Pancreas (tissue), 10 donors: ENCODE data around the gene EPHA6. TPM values are rescaled to one million over a fixed set of nuclear protein-coding genes. Genes with fewer than 3 reads are reported as not detected.
A peak's percentile ranks its signal among the peaks of the same experiment; 100 is the strongest.

ENCODE experiments used
- ATAC-seq, 4 donors: fragments of 200-7000 bp; cut with Tn5 transposase; one replicate each; pipeline versions ENCODE4 v1.8.0 to v1.9.1; 2020; ENCODE audit warnings: mild to moderate bottlenecking in 4 of 4, moderate library complexity in 4 of 4
- DNase-seq, 6 donors: peaks; one replicate each; pipeline ENCODE4 v3.0.0-alpha.2; 2020
- FAIRE-seq: peaks from 2 replicates; lab custom pipeline; 2012; peaks lifted over from hg19 to GRCh38; lab: Jason Lieb, UNC
- H3K27ac ChIP-seq, 4 donors: fragments of 200-600 bp; sonication (generic); 1 replicate in 3 of 4; 2 replicates in 1 of 4; pipeline versions ENCODE4 v1.5.0 to v1.8.0; 2020
- H3K27me3 ChIP-seq, 4 donors: fragments of 200-600 bp; one replicate each; pipeline ENCODE4 v1.8.0; 2021
- H3K36me3 ChIP-seq, 3 donors: fragments of 200-600 bp; sonication (generic) in 1 of 3; one replicate each; pipeline versions ENCODE4 v1.5.0 to v1.8.0; 2020 to 2021
- H3K4me1 ChIP-seq, 3 donors: fragments of 200-600 bp; one replicate each; pipeline ENCODE4 v1.8.0; 2021
- H3K4me3 ChIP-seq, 4 donors: fragments of 200-600 bp; sonication (generic) in 2 of 4; one replicate each; pipeline versions ENCODE4 v1.5.0 to v1.8.0; 2020 to 2021
- H3K9me3 ChIP-seq, 4 donors: fragments of 200-600 bp; one replicate each; pipeline ENCODE4 v1.8.0; 2021
- WGBS, 2 donors: extraction: QIAGEN DNeasy Blood & Tissue Kit; methylation state at CpG; one replicate each; pipeline ENCODE4 v1.1.7; 2013; 5-methylcytosine and 5-hydroxymethylcytosine counted together
- intact Hi-C, 3 donors: fragments of 100-400 bp; cut with DNase I; formaldehyde crosslinking; loops; one replicate each; pipeline versions ENCODE4 v1.11.1 to v1.14.2; 2022
- polyA plus RNA-seq, 2 donors: library from polyadenylated mRNA; stranded (reverse); fragments of 200-250 nt; gene quantifications; one replicate each; pipeline ENCODE4 v1.2.3, GENCODE V29; 2013
- total RNA-seq, 6 donors: library from RNA; stranded (reverse); fragmentation: NEBNext Ultra II Directional in 4 of 6; extraction: Animal tissue kit (Norgen Biotek cat#: 25700) in 4 of 6; gene quantifications; one replicate each; pipeline versions ENCODE4 v1.2.1 to v1.2.4, GENCODE V29; 2021 to 2023
- TF ChIP-seq, protein P1 (sequence below), 4 donors: fragments of 200-600 bp; sonication (generic) in 3 of 4; IDR thresholded peaks; one replicate each; pipeline versions ENCODE4 v1.5.0 to v1.8.0; 2021; ENCODE audit warnings: antibody characterized with exemption in 4 of 4
- donor health status: healthy with polysubstance abuse.
- donor health status: DM: no; HTN: no; CAD: no; lungs with moderate emphysema.
- donor health status: DM: no; HTN: no; CAD: no.
- donor health status: control.
- donor health status: control.
- donor health status: Bipolar disorder and iron deficiency.
- donor health status: DM: yes; HTN: yes; CAD: no.
- donor health status: DM: no; HTN: no; CAD: no.
- donor health status: DM: no; HTN: no; CAD: no.
- donor health status: DM: yes; HTN: yes; CAD: no.

Gene EPHA6
- total and polyA plus RNA-seq, 8 donors: 0.15 to 1.1 (median 0.57) TPM

DNA sequence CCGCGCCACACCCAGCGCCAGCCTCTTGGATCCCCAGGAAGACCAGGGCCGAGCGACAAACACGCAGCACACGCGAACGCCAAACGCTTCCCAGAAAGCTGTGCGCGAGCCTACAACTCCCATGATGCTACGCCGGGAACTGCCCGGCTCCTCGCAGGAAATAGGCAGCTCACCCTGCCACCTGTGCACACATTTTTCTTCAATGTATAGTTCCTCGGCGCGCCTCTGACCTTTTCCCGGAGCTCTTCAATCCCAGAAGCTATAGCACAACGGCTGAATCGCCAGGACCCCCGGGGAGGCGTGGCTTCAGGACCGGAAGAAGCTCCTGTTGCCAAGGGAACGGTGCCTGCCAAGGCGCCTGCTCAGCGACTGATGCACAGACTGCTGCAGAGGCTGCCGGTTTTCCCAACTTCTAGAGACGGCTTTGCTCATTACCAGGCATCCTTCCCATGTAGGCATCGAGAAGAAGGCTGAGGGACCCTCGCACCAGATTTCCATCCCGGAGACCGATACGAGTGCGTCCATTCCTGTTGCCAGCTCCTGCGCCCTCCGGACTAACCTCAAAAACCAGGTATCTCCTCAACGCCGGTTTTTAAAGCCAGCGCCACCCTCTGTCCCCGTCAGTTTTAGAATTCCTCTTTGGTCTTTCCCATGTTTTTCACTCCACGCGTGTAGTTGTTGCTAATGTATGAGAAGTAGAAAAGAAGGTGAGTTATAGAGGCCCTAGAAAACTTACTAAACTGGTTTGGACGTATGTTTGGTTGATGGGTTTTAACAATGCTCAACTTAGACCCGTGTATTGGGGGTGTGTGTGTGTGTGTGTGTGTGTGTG is 950.2 kb downstream of the EPHA6 start, which contains the start of gene ARL6:
Gene ARL6, plus strand, starts transcription at position 352 of the 832 bp plus-strand sequence. CDS start 3,350 bp downstream, outside the sequence.
- Histone ChIP-seq H3K27me3 (no peaks in the 10 kb centered on the region), H3K4me3 (peak within 1 kb of the TSS; percentile 59 to 81 (median 68)), H3K9me3 (no peaks in the 10 kb centered on the region), H3K27ac (peak within 1 kb of the TSS; percentile 29 to 74 (median 54)), H3K36me3 (no peaks in the 10 kb centered on the region), H3K4me1 (peaks cover 9 to 27% (median 13%) of the 10 kb centered on the region in 3 donors)
- intact Hi-C loops: no loop called here
- TF ChIP-seq, protein P1, sequence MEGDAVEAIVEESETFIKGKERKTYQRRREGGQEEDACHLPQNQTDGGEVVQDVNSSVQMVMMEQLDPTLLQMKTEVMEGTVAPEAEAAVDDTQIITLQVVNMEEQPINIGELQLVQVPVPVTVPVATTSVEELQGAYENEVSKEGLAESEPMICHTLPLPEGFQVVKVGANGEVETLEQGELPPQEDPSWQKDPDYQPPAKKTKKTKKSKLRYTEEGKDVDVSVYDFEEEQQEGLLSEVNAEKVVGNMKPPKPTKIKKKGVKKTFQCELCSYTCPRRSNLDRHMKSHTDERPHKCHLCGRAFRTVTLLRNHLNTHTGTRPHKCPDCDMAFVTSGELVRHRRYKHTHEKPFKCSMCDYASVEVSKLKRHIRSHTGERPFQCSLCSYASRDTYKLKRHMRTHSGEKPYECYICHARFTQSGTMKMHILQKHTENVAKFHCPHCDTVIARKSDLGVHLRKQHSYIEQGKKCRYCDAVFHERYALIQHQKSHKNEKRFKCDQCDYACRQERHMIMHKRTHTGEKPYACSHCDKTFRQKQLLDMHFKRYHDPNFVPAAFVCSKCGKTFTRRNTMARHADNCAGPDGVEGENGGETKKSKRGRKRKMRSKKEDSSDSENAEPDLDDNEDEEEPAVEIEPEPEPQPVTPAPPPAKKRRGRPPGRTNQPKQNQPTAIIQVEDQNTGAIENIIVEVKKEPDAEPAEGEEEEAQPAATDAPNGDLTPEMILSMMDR (IDR thresholded peaks at IDR 0.05): no peak
- FAIRE-seq (no peak), DNase-seq (peak; percentile 74 to 92 (median 83)), ATAC-seq (peak; percentile 96 to 98 (median 97))
- 0 to 1% methylated on average over 45 to 46 of the region's 46 CpGs for WGBS, 2 donors

DNA sequence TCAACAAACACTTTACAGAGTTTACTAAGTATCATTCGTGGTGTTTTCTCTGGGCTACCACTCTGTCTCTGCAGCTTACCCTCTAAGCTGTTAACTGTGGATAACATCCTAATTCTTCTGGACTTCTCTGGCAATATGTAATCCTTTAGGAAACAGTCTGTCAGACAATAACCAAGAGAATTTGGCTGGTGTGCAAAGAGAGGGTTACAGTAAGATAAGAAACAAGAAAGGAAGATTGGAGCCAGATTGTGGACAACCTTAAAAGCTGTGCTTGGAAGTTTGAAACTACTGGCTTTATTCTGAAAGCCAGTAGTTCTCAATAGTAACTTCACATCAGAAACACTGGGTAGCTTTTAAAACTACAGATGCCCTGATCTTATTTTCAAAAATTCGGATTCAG is 950.9 kb downstream of the EPHA6 start:
- intact Hi-C loops: no loop called here
- TF ChIP-seq, protein P1 (IDR thresholded peaks at IDR 0.05): no peak
- Histone ChIP-seq H3K4me1 (peaks cover 9 to 27% (median 13%) of the 10 kb centered on the region in 3 donors), H3K27me3 (no peaks in the 10 kb centered on the region), H3K27ac (no peak overlapping the region), H3K36me3 (no peaks in the 10 kb centered on the region), H3K9me3 (no peaks in the 10 kb centered on the region), H3K4me3 (peak overlapping the region in 1 of 4 donors; percentile 81)
- 6 to 9% methylated on average over 2 of the region's 2 CpGs for WGBS, 2 donors
- no peak for FAIRE-seq
- DNase-seq: no peak
- ATAC-seq: no peak

DNA sequence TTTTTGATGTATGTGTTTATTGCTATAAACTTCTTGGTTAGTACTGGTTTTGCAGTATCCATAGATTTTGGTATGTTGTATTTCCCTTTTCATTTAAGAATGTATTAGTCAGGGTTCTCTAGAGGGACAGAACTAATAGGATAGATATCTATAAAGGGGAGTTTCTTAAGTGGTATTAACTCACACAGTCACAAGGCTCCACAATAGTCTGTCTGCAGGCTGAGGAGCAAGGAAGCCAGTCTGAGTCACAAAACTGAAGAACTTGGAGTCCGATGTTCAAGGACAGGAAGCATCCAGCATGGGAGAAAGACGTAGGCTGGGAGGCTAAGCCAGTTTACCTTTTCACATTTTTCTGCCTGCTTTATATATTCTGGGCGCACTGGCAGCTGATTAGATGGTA is 958.5 kb downstream of the EPHA6 start:
- H3K27ac ChIP-seq: no peak overlapping the region
- ATAC-seq (no peak), FAIRE-seq (no peak), DNase-seq (no peak)
- TF ChIP-seq, protein P1 (IDR thresholded peaks at IDR 0.05): no peak
- peaks cover 0 to 11% (median 0%) of the 10 kb centered on the region in 3 donors for H3K4me1 ChIP-seq
- no peaks in the 10 kb centered on the region for H3K27me3 ChIP-seq
- H3K9me3 ChIP-seq: no peaks in the 10 kb centered on the region
- intact Hi-C loops: loop anchor here in 1 of 3 donors (10.0 kb wide), 1 partner anchor 1792 kb away; no protein-coding TSS in a partner anchor
- WGBS, 2 donors: 83 to 91% methylated on average over 3 of the region's 3 CpGs
- H3K36me3 ChIP-seq: no peaks in the 10 kb centered on the region
- no peak overlapping the region for H3K4me3 ChIP-seq

DNA sequence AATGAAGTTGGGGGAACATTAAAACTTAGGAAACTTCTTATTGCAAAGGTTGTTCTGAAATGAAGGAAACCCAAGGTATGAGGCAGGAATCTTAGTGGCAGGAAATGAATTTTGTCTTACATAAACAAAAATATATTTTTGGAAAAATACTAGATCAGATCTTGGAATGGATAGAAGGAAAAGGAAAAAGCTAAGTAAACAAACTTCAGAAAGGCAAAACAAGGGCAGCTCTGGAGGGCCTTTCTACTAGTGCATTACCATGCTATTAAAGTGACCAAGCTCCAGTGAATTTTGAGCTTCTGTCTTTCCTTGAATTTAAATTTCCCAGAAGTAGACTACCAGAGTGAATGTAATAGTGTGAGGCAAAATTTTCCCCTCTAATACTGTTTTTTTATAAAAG is 963.8 kb downstream of the EPHA6 start:
- intact Hi-C loops: loop anchor here in 1 of 3 donors (10.0 kb wide), 1 partner anchor 1787 kb away; no protein-coding TSS in a partner anchor
- Histone ChIP-seq H3K9me3 (no peaks in the 10 kb centered on the region), H3K4me3 (no peak overlapping the region), H3K27ac (no peak overlapping the region), H3K27me3 (no peaks in the 10 kb centered on the region), H3K4me1 (peaks cover 0 to 5% (median 0%) of the 10 kb centered on the region in 3 donors), H3K36me3 (no peaks in the 10 kb centered on the region)
- DNase-seq (no peak), FAIRE-seq (no peak), ATAC-seq (no peak)
- TF ChIP-seq, protein P1 (IDR thresholded peaks at IDR 0.05): no peak
